Panc1 (cell line): ENCODE data around the gene CLMP. TPM values are rescaled to one million over a fixed set of nuclear protein-coding genes. Genes with fewer than 3 reads are reported as not detected.

Experiments used
- ATAC-seq: fragments of 200-7000 bp; cut with Tn5 transposase; 2 replicates; pipeline ENCODE4 v1.9.1; 2020; ENCODE audit warnings: mild to moderate bottlenecking, moderate library complexity
- BruUV-seq: library from RNA; stranded (reverse); fragments of 400-500 nt; replicated peaks from 2 replicates; lab custom pipeline; 2021; lab: Mats Ljungman, UMichigan
- CTCF ChIA-PET: fragments of 300-600 bp; sonication (Branson Sonifier 250); formaldehyde crosslinking; loops from one replicate; lab custom pipeline; 2022; ENCODE audit warnings: antibody characterized with exemption; lab: Charles Lee
- POLR2A ChIA-PET: fragments of 300-600 bp; sonication (Branson Sonifier 250); formaldehyde crosslinking; loops from one replicate; lab custom pipeline; 2022; ENCODE audit warnings: antibody characterized with exemption; lab: Charles Lee
- DNase-seq: peaks from one replicate; pipeline ENCODE4 v3.0.0-alpha.2; 2010; ENCODE audit warnings: low read depth, low spot score
- H3K27ac ChIP-seq: 2 replicates; pipeline ENCODE4 v1.5.1; 2011; ENCODE audit warnings: mild to moderate bottlenecking, low read length, inconsistent platforms
- H3K27me3 ChIP-seq: fragments of 200-500 bp; sonication (Bioruptor generic); 2 replicates; pipeline ENCODE4 v1.6.0; 2014; ENCODE audit warnings: low read length, inconsistent platforms; ENCODE audit not compliant: control insufficient read depth, insufficient read depth
- H3K36me3 ChIP-seq: fragments of 200-500 bp; sonication (Bioruptor generic); 2 replicates; pipeline ENCODE4 v1.5.1; 2014; ENCODE audit warnings: inconsistent platforms, mild to moderate bottlenecking, low read length, moderate library complexity; ENCODE audit not compliant: control insufficient read depth, insufficient read depth
- H3K4me1 ChIP-seq: 2 replicates; pipeline ENCODE4 v1.5.1; 2011; ENCODE audit warnings: inconsistent platforms, mild to moderate bottlenecking, low read length, moderate library complexity; ENCODE audit not compliant: control insufficient read depth, insufficient read depth
- H3K4me3 ChIP-seq, 2 experiments: 2 replicates each; pipeline ENCODE4 v1.5.1; 2011 to 2012; ENCODE audit warnings: low read depth in 2 of 2, low read length in 2 of 2, mild to moderate bottlenecking in 2 of 2, inconsistent platforms in 1 of 2, moderate library complexity in 1 of 2
- H3K9me3 ChIP-seq: fragments of 200-500 bp; sonication (Bioruptor generic); 2 replicates; pipeline ENCODE4 v1.5.1; 2014; ENCODE audit warnings: low read depth, mild to moderate bottlenecking, inconsistent platforms, low read length, moderate library complexity; ENCODE audit not compliant: control insufficient read depth, insufficient read depth
- CTCF ChIP-seq: fragments of 450-650 bp; IDR thresholded peaks from 2 replicates; pipeline ENCODE4 v1.5.1; 2017; ENCODE audit warnings: mild to moderate bottlenecking
- POLR2AphosphoS5 ChIP-seq: IDR thresholded peaks from 2 replicates; pipeline ENCODE4 v1.6.1; 2012; ENCODE audit warnings: mild to moderate bottlenecking, low read depth, low read length, moderate library complexity
- SIN3A ChIP-seq: IDR thresholded peaks from 2 replicates; pipeline ENCODE4 v1.6.1; 2012; ENCODE audit warnings: low read depth, mild to moderate bottlenecking, low read length, moderate library complexity, borderline replicate concordance; ENCODE audit not compliant: insufficient read depth
- TCF7L2 ChIP-seq: IDR thresholded peaks from 2 replicates; pipeline ENCODE4 v1.6.1; 2011; ENCODE audit warnings: mild to moderate bottlenecking, low read depth, low read length, inconsistent platforms
- in situ Hi-C: cut with HindIII; loops from 2 replicates; pipeline ENCODE4 v1.10.0; 2016; ENCODE audit warnings: low sequenced_read_pairs, low pct_unique_long_range_greater_than_20kb
- intact Hi-C: fragments of 100-400 bp; cut with micrococcal nuclease; formaldehyde crosslinking; loops from one replicate; pipeline ENCODE4 v1.10.0; 2022; ENCODE audit not compliant: unreplicated experiment
- total RNA-seq: library from RNA; stranded (reverse); gene quantifications from one replicate; pipeline ENCODE4 v1.2.1, GENCODE V29; 2021; ENCODE audit not compliant: unreplicated experiment
- TF ChIP-seq, protein P1 (sequence below), 2 experiments: IDR thresholded peaks; 2 replicates each; pipeline ENCODE4 v1.6.1; 2011 to 2012; ENCODE audit warnings: low read depth in 2 of 2, control low read depth in 1 of 2, low read length in 1 of 2, mild to moderate bottlenecking in 1 of 2, moderate library complexity in 1 of 2; ENCODE audit not compliant: insufficient read depth in 1 of 2

Gene CLMP
- total RNA-seq, 1 experiment from 2014 or later = 1.5 TPM

- ChIA-PET CTCF (no interaction called here), POLR2A (no interaction called here)
- in situ Hi-C loops (no loop called here), intact Hi-C loops (no loop called here)
- no peak overlapping the region for H3K27ac ChIP-seq
- TF ChIP-seq SIN3A = no peak
- TF ChIP-seq, protein P1, sequence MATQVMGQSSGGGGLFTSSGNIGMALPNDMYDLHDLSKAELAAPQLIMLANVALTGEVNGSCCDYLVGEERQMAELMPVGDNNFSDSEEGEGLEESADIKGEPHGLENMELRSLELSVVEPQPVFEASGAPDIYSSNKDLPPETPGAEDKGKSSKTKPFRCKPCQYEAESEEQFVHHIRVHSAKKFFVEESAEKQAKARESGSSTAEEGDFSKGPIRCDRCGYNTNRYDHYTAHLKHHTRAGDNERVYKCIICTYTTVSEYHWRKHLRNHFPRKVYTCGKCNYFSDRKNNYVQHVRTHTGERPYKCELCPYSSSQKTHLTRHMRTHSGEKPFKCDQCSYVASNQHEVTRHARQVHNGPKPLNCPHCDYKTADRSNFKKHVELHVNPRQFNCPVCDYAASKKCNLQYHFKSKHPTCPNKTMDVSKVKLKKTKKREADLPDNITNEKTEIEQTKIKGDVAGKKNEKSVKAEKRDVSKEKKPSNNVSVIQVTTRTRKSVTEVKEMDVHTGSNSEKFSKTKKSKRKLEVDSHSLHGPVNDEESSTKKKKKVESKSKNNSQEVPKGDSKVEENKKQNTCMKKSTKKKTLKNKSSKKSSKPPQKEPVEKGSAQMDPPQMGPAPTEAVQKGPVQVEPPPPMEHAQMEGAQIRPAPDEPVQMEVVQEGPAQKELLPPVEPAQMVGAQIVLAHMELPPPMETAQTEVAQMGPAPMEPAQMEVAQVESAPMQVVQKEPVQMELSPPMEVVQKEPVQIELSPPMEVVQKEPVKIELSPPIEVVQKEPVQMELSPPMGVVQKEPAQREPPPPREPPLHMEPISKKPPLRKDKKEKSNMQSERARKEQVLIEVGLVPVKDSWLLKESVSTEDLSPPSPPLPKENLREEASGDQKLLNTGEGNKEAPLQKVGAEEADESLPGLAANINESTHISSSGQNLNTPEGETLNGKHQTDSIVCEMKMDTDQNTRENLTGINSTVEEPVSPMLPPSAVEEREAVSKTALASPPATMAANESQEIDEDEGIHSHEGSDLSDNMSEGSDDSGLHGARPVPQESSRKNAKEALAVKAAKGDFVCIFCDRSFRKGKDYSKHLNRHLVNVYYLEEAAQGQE (IDR thresholded peaks at IDR 0.05; ENCODE audit: insufficient read depth in 1 of 2, low read depth in 2 of 2, low read length in 1 of 2) = no peak
- no peak for TF ChIP-seq POLR2AphosphoS5
- no peak for TF ChIP-seq CTCF
- no peak for TF ChIP-seq TCF7L2
- no peak overlapping the region for H3K4me3 ChIP-seq
- H3K9me3 ChIP-seq = no peaks in the 10 kb centered on the region
- peaks cover 9% of the 10 kb centered on the region; the same call in 1 of the 2 replicates for H3K27me3 ChIP-seq
- no TSS peak for BruUV-seq
- ATAC-seq (no peak), DNase-seq (no peak)
- no peaks in the 10 kb centered on the region for H3K36me3 ChIP-seq
- H3K4me1 ChIP-seq = no peaks in the 10 kb centered on the region
These were observed 32.9 kb upstream of the CLMP start for GRCh38 chr11:123227763-123228495.

- H3K27ac ChIP-seq = no peak overlapping the region
- no peaks in the 10 kb centered on the region; the same call in 1 of the 2 replicates for H3K4me1 ChIP-seq
- DNase-seq = no peak
- CTCF ChIA-PET = no interaction called here
- POLR2A ChIA-PET = no interaction called here
- no peak for ATAC-seq
- TF ChIP-seq POLR2AphosphoS5 = no peak
- no peak for TF ChIP-seq SIN3A
- no peak for TF ChIP-seq CTCF
- TF ChIP-seq, protein P1 (IDR thresholded peaks at IDR 0.05; ENCODE audit: insufficient read depth in 1 of 2, low read depth in 2 of 2, low read length in 1 of 2) = no peak
- no peak for TF ChIP-seq TCF7L2
- H3K4me3 ChIP-seq = no peak overlapping the region
- no peaks in the 10 kb centered on the region for H3K9me3 ChIP-seq
- H3K36me3 ChIP-seq = no peaks in the 10 kb centered on the region
- no TSS peak for BruUV-seq
- intact Hi-C loops (no loop called here), in situ Hi-C loops (no loop called here)
- peaks cover 3% of the 10 kb centered on the region; the same call in 1 of the 2 replicates for H3K27me3 ChIP-seq
These were observed 26.5 kb upstream of the CLMP start for GRCh38 chr11:123221584-123221983.
